Renal pelvis (tissue), 4 donors: ENCODE measurements around the gene STX7. TPM values are rescaled to one million over a fixed set of nuclear protein-coding genes. Genes with fewer than 3 reads are reported as not detected.

Source experiments
- DNase-seq: peaks from one replicate; pipeline ENCODE4 v3.0.0-alpha.2; 2013
- polyA plus RNA-seq, 3 donors: library from polyadenylated mRNA; unstranded; fragments of 120-200 nt; gene quantifications; one replicate each; pipeline ENCODE4 v1.2.1, GENCODE V29; 2013; ENCODE audit not compliant: insufficient read length in 3 of 3

The STX7 gene
- polyA plus RNA-seq, 3 donors: 86.7 to 103 (median 91.8) TPM

GRCh38 chr6:132513831-132514545, 1.1 kb upstream of the STX7 start:
- DNase-seq: no peak

- no peak for DNase-seq
Measured at GRCh38 chr6:132512342-132512637, 626 bp downstream of the STX7 start.

DNA sequence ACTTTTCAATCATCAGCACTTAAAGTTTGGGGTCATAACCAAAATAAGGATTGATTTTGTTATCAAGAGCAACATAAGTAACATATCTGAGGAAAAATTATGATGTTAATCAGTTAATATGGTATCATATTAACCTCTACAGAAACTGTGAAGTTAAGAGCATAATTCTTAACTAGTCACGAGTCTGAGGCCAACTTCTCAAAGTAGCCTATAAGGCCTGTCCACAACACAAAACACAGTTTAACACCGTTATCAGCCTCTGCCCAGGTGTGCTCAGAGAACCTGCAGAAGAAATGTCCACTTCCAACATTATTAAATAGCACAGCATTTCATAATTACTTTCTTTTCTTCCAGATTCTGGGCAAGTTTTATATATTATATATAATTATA, 1.1 kb downstream of the STX7 start:
- no peak for DNase-seq

DNA sequence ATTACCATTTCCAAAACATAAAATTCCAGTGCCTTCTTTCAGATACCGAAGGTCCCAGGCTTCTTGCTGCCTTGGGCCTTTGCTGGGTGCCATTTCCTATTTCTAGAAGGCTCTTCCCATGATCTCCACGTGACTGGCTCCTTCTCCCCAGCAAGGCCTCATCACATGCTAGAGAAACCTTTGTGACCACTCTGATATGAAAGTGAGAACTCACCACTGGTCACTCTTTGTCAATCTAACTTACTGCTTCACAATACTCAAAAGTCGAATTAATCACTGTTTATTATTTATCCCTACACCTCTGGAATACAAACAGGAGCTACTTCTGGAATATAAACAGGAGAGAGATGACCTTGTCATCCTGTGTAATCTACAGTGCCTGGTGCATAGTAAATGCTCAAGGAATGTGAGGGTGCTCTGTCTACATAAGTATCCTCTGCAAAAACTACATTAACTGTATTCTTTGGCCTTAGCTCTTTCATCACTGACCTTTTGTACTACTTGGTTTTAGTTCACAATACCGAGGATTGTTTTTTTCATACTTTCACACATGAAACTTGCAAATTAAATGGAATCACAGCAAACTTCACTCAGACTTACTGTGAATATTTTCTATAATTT, 1.6 kb downstream of the STX7 start:
- DNase-seq: no peak

DNA sequence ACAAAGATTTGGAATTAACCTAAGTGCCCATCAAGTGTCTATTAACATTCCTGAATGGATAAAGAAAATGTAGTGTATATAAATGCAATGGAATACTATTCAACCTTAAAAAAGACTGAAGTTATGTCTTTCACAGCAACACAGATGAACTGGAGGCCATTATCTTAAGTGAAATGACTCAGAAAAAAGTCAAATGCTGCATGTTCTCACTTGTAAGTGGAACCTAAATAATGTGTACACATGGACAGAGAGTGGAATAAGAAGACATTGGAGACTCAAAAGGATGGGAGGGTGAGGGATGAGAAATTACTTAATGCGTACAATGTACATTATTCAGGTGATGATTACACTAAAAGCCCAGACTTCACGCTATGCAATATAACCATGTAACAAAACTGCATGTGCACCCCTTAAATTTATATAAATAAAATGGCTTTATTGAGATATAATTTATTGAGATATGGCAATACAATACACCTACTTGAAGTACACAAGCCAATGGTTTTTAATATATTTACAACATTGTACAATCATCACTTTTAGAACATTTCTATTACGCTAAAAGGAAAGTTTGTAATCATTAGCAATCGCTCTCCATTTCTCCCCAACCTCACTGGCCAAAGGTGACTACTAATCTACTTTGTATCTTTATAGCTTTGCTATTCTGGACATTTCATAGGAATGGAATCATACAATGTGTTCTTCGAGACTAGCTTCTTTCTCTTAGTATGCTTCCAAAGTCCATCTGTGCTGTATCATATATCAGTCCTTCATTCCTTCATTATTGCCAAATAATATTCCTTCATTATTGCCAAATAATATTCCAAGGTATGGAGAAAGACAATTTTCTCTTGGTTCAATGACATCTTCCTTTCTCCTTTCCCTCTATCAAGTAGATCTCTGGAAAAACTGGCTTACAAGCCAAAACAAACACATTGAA, 5.8 kb downstream of the STX7 start:
- DNase-seq: no peak

DNA sequence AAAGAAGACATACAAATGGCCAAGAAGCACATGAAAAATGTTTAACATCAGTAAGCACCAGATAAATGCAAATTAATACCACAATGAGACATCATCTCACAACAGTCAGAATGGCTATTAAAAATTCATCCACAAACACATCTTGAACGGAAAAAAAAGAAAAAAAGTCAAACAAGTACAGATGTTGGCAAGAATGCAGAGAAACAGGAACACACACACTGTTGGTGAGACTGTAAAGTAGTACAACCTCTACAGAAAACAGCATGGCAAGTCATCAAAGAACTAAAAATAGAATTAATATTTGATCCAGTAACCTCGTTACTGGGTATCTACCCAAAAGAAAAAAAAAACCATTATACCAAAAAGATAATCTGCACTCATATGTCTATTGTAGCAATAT, 6.5 kb downstream of the STX7 start:
- no peak for DNase-seq

GRCh38 chr6:132505158-132505557, 7.8 kb downstream of the STX7 start:
- no peak for DNase-seq

- no peak for DNase-seq
Measured at GRCh38 chr6:132504757-132505156, 8.2 kb downstream of the STX7 start.

DNA sequence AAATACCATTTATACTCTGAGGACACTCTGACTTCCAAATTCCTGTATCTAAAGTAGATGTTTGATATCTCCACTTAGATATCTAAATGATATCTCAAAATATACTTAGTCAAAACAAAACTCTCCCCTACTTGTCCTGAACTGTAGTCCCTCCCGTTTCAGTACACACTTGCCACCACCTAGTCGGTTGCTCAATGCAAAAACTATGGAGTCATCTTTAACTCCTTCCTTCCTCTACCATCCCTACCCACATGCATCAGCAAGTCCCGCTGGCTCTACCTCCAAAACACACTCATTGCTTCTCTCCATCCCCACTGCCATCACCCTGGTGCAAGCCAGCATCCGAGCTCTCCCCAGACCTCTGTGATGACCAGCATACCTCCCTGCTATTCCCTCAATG, 13.2 kb downstream of the STX7 start:
- no peak for DNase-seq

- no peak for DNase-seq
Measured at GRCh38 chr6:132498638-132499037, 14.3 kb downstream of the STX7 start.

- no peak for DNase-seq
Measured at GRCh38 chr6:132496519-132497180, 16.3 kb downstream of the STX7 start.

- DNase-seq: no peak
Measured at GRCh38 chr6:132495604-132496079, 17.3 kb downstream of the STX7 start.

- DNase-seq: no peak
Measured at GRCh38 chr6:132494954-132495353, 18.0 kb downstream of the STX7 start.

DNA sequence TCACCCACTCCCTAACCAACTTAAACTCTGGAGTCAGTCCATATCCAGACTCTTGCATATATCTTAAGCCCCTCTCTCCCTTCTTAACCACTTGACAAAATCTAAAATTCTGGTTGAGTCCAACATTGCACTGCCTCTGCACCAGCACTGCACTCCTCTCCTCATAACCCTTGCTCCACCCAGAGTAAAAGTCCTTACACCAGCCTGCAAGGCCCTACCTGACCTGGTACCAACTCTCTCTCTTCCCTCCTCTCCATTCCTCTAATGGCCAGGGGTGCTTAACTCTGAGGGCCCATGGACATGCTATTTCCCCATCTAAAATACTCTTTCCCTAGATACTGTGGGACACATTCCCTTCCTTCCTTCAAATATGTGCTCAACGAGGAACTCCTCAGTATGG, 21.0 kb downstream of the STX7 start:
- no peak for DNase-seq

DNA sequence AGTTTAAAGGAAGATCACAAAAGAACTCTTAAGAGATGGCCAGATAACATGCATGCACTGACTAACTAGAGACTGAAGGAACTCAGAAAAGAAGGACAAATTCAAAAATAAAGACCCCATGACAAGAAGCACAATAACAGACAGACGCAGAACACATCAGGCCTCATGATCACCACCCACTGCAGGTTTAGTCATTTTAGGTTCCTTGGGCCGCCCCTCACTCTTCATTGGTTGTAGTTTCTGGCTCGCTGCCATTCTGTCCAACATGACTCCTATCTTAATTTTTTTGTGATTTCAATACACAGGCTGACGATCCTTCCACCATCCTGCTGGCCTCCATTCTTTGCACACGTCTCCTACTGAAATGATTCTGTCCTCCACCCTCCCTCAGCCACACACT, 21.6 kb downstream of the STX7 start:
- DNase-seq: no peak

DNA sequence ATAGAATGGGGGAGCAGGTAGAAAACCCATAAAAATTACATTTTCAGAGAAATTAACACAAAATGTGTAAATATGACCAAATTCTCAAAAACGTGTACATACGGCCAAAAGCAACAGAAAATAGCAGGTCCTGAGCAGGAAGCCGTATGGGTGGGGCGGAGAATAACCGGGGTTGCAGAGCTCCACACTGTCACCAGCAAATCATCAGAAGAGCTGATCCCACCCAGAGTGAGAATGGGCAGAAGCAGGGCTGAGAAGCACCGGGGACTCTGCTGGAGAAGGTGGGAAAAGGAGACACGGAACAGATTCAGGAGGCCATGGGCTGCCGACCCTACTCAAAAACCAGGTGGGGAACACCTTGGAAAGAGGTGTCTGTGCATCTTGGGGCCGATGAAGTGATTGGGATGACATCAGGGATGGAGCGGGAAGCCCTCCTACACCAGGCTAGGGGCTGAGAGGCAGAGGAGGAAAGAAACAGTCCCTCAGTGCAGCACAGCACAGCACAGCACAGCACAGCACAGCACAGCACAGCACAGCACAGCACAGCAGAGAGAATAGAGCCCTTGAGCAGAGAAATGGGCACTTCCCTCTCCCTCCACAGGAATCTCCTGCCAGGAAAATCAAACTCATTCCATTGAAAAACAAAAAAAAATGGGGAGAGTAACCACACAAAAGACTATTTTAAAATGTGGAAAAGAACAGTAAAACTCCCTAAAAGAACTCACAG, 22.3 kb downstream of the STX7 start:
- DNase-seq: no peak

DNA sequence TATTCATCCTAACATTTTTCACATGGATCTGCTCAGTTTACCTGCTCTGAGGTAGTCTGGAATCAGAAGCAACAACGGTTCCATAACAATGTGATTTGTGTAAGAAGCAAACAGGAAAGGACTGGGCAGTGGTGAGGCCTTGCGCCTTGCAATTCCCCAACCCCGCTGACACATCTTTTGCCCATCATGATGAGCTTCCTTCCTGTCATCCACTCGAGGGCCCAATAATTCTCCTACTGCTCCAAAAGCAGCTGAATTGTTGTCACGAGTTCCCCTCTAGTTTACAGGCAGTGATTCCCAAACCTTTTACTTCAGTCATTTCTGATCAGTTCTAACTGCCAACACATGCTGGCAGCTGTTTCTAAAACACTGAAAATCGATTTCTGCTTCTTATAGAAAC, 22.9 kb downstream of the STX7 start:
- DNase-seq: no peak

GRCh38 chr6:132489376-132489775, 23.5 kb downstream of the STX7 start:
- DNase-seq: no peak

GRCh38 chr6:132487762-132488161, 25.2 kb downstream of the STX7 start:
- DNase-seq: no peak

DNA sequence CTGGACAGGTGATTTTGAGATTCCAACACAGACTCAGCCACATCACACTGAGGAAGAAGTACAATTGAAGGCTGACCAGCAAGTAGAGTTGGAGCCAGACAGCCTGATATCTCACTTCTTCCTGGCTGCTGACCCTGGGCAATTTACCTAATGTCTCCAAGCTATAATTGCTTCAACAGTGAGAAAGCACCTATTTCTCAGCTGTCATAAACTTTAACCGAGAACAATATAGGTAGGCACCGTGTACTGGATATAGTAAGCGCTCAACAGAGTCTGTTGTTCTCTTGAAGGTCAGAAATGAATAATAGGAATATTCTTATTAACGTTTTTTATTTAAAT, 28.3 kb downstream of the STX7 start:
- no peak for DNase-seq

GRCh38 chr6:132483779-132484679, 28.9 kb downstream of the STX7 start:
- peak; percentile 65 for DNase-seq
